Endothelial cell of umbilical vein (primary cell): Measurements from ENCODE around the gene ZNF329. TPM values are rescaled to one million over a fixed set of nuclear protein-coding genes. Genes with fewer than 3 reads are reported as not detected.

Source experiments
- BruUV-seq: library from RNA; stranded (reverse); fragments of 400-500 nt; replicated peaks from 2 replicates; lab custom pipeline; 2021; lab: Mats Ljungman, UMichigan
- CTCF ChIA-PET: fragments of 300-600, 350-600 bp; sonication (Branson Sonifier 250); formaldehyde crosslinking; loops from one replicate; lab custom pipeline; 2021; ENCODE audit warnings: antibody characterized with exemption, inconsistent platforms; lab: Charles Lee
- POLR2A ChIA-PET: fragments of 300-600, 350-600 bp; sonication (Branson Sonifier 250); formaldehyde crosslinking; loops from one replicate; lab custom pipeline; 2021; ENCODE audit warnings: antibody characterized with exemption, inconsistent platforms; lab: Charles Lee
- DNase-seq: peaks from one replicate; pipeline ENCODE4 v3.0.0-alpha.2; 2011; ENCODE audit warnings: low read depth, low spot score
- FAIRE-seq: peaks from 2 replicates; lab custom pipeline; 2011; peaks lifted over from hg19 to GRCh38; lab: Jason Lieb, UNC
- H2AFZ ChIP-seq: 2 replicates; pipeline ENCODE4 v1.6.0; 2012; ENCODE audit warnings: low read depth, low read length, control low read depth, inconsistent platforms
- H3K27ac ChIP-seq: 2 replicates; pipeline ENCODE4 v1.5.1; 2011; ENCODE audit warnings: low read depth, mild to moderate bottlenecking, control low read depth, low read length, moderate library complexity; ENCODE audit not compliant: insufficient read depth
- H3K27me3 ChIP-seq, 2 experiments: 2 replicates each; pipeline versions ENCODE4 v1.6.0 to v1.6.1; 2011; ENCODE audit warnings: low read length in 2 of 2, mixed read lengths in 1 of 2; ENCODE audit not compliant: control insufficient read depth in 2 of 2, insufficient read depth in 2 of 2
- H3K36me3 ChIP-seq, 2 experiments: 2 replicates in 1 of 2; 3 replicates in 1 of 2; pipeline ENCODE4 v1.5.1; 2011; ENCODE audit warnings: low read length in 2 of 2, mild to moderate bottlenecking in 1 of 2, moderate library complexity in 1 of 2; ENCODE audit not compliant: control insufficient read depth in 2 of 2, insufficient read depth in 2 of 2; ENCODE audit errors: extremely low read depth in 1 of 2
- H3K4me1 ChIP-seq: 3 replicates; pipeline ENCODE4 v1.5.1; 2011; ENCODE audit warnings: mild to moderate bottlenecking, low read length; ENCODE audit not compliant: control insufficient read depth, insufficient read depth; ENCODE audit errors: extremely low read depth
- H3K4me2 ChIP-seq: 2 replicates; pipeline ENCODE4 v1.6.1; 2011; ENCODE audit warnings: low read length, control low read depth, mixed read lengths; ENCODE audit not compliant: insufficient read depth
- H3K4me3 ChIP-seq, 3 experiments: fragments of 200-600 bp in 1 of 3; sonication (generic), shearing (Covaris generic) in 1 of 3; replicated peaks in 1 of 3; 2 replicates each; pipeline ENCODE4 v1.5.1; 2011 to 2016; ENCODE audit warnings: control low read depth in 3 of 3, low read length in 3 of 3, mild to moderate bottlenecking in 2 of 3, inconsistent platforms in 1 of 3, low read depth in 1 of 3, moderate library complexity in 1 of 3; ENCODE audit not compliant: insufficient read depth in 1 of 3
- H3K79me2 ChIP-seq: 2 replicates; pipeline ENCODE4 v1.6.0; 2012; ENCODE audit warnings: low read length, inconsistent platforms; ENCODE audit not compliant: control insufficient read depth, insufficient read depth
- H3K9ac ChIP-seq: replicated peaks from 2 replicates; pipeline ENCODE3; 2011; ENCODE audit warnings: low read length, control low read depth; ENCODE audit not compliant: insufficient read depth; ENCODE audit errors: extremely low read depth
- H3K9me1 ChIP-seq: replicated peaks from 3 replicates; pipeline ENCODE4 v1.6.0; 2011; ENCODE audit warnings: mild to moderate bottlenecking, low read length; ENCODE audit not compliant: control insufficient read depth, insufficient read depth; ENCODE audit errors: extremely low read depth
- H3K9me3 ChIP-seq: replicated peaks from 2 replicates; pipeline ENCODE4 v1.5.1; 2012; ENCODE audit warnings: low read length, inconsistent platforms; ENCODE audit not compliant: control insufficient read depth, insufficient read depth
- H4K20me1 ChIP-seq: replicated peaks from 2 replicates; pipeline ENCODE3; 2011; ENCODE audit warnings: mild to moderate bottlenecking, low read length; ENCODE audit not compliant: control insufficient read depth, insufficient read depth; ENCODE audit errors: extremely low read depth
- CTCF ChIP-seq, 2 donors: IDR thresholded peaks; 1 replicate in 1 of 2; 2 replicates in 1 of 2; pipeline ENCODE4 v1.5.1; 2011; ENCODE audit warnings: low read length in 2 of 2, mild to moderate bottlenecking in 2 of 2, moderate library complexity in 2 of 2, control low read depth in 1 of 2, inconsistent platforms in 1 of 2, low read depth in 1 of 2; ENCODE audit not compliant: insufficient read depth in 1 of 2; ENCODE audit errors: extremely low read depth in 1 of 2
- EZH2 ChIP-seq: IDR thresholded peaks from 2 replicates; pipeline ENCODE4 v1.6.1; 2012; ENCODE audit warnings: borderline replicate concordance, low read depth, mild to moderate bottlenecking, moderate library complexity, low read length, inconsistent platforms; ENCODE audit not compliant: severe bottlenecking
- FOS ChIP-seq: IDR thresholded peaks from 2 replicates; pipeline ENCODE4 v1.6.1; 2011; ENCODE audit warnings: mild to moderate bottlenecking, low read length, moderate library complexity, borderline replicate concordance; ENCODE audit not compliant: insufficient read depth
- GATA2 ChIP-seq: IDR thresholded peaks from 2 replicates; pipeline ENCODE4 v1.7.0; 2011; ENCODE audit warnings: low read depth, mild to moderate bottlenecking, moderate library complexity, mixed read lengths, low read length; ENCODE audit not compliant: insufficient read length, insufficient read depth
- JUN ChIP-seq: IDR thresholded peaks from 2 replicates; pipeline ENCODE4 v1.6.1; 2011; ENCODE audit warnings: borderline replicate concordance, low read depth; ENCODE audit not compliant: insufficient read length, insufficient read depth
- MAX ChIP-seq: IDR thresholded peaks from 2 replicates; pipeline ENCODE4 v1.6.1; 2011; ENCODE audit not compliant: insufficient read depth, insufficient read length
- MYC ChIP-seq: IDR thresholded peaks from one replicate; pipeline ENCODE4 v1.6.1; 2011; ENCODE audit warnings: mild to moderate bottlenecking, low read depth, low read length
- POLR2A ChIP-seq: IDR thresholded peaks from 2 replicates; pipeline ENCODE4 v1.6.1; 2012; ENCODE audit warnings: low read depth, mild to moderate bottlenecking, control low read depth, low read length
- POLR2AphosphoS5 ChIP-seq: IDR thresholded peaks from 2 replicates; pipeline ENCODE4 v1.6.1; 2012; ENCODE audit warnings: low read depth, mild to moderate bottlenecking, control low read depth, low read length, moderate library complexity; ENCODE audit not compliant: insufficient read depth
- dilution Hi-C: fragments of 300-500 bp; cut with MboI; formaldehyde crosslinking; loops from one replicate; pipeline ENCODE4 v1.15.0; 2019; ENCODE audit warnings: low sequenced_read_pairs; ENCODE audit not compliant: extremely low pct_ligation_motif_present
- intact Hi-C: fragments of 100-400 bp; cut with micrococcal nuclease; formaldehyde crosslinking; loops from one replicate; pipeline ENCODE4 v1.10.0; 2022
- polyA plus RNA-seq, 4 experiments: library from polyadenylated mRNA; depleted of rRNA in 3 of 4; stranded (reverse) in 3 of 4; unstranded in 1 of 4; fragments of >200 nt; gene quantifications; 2 replicates each; pipeline versions ENCODE4 v1.2.1 to v1.2.3, GENCODE V29; 2011 to 2012; ENCODE audit warnings: missing spikeins in 1 of 4
- total RNA-seq: library from RNA; stranded (reverse); gene quantifications from 2 replicates; pipeline ENCODE4 v1.2.3, GENCODE V29; 2021

ZNF329 gene
- total and polyA plus RNA-seq, 2 donors (not counting 3 experiments of a cell fraction or from before 2014, with no cell fraction given) = 3.0 to 5.3 TPM

GRCh38 chr19:58134244-58134643 is 16.3 kb downstream of the ZNF329 start:
- DNase-seq (no peak), FAIRE-seq (no peak)
- peaks cover 6% of the 10 kb centered on the region for H3K9me3 ChIP-seq
- intact Hi-C loops = no loop called here
- no peak overlapping the region for H3K4me3 ChIP-seq
- CTCF ChIA-PET = no interaction called here
- no TSS peak for BruUV-seq
- H2AFZ ChIP-seq = no peak overlapping the region
- dilution Hi-C loops = no loop called here
- H4K20me1 ChIP-seq = no peaks in the 10 kb centered on the region
- H3K9me1 ChIP-seq = no peaks in the 10 kb centered on the region
- H3K9ac ChIP-seq = no peak overlapping the region
- TF ChIP-seq JUN = no peak
- TF ChIP-seq MYC = no peak
- TF ChIP-seq POLR2A = no peak
- no peak for TF ChIP-seq MAX
- TF ChIP-seq GATA2 = no peak
- no peak for TF ChIP-seq EZH2
- no peak for TF ChIP-seq CTCF (IDR thresholded peaks at IDR 0.05; ENCODE audit: extremely low read depth in 1 of 2, insufficient read depth in 1 of 2, low read depth in 1 of 2, low read length in 2 of 2)
- no peak for TF ChIP-seq FOS
- no peak for TF ChIP-seq POLR2AphosphoS5
- peaks cover 5 to 7% of the 10 kb centered on the region in 2 experiments for H3K36me3 ChIP-seq
- no peaks in the 10 kb centered on the region for H3K79me2 ChIP-seq
- no peak overlapping the region for H3K27ac ChIP-seq
- H3K4me2 ChIP-seq = no peak overlapping the region
- POLR2A ChIA-PET = no interaction called here
- no peaks in the 10 kb centered on the region for H3K4me1 ChIP-seq
- H3K27me3 ChIP-seq = no peaks in the 10 kb centered on the region
